PFSK-1 (cell line): ENCODE results near the gene SREBF1.

Experiments
- FOXP2 ChIP-seq: optimal IDR thresholded peaks from 2 replicates; pipeline ENCODE3; 2011; ENCODE audit warnings: borderline replicate concordance, control low read depth, inconsistent platforms; ENCODE audit not compliant: insufficient read depth; ENCODE audit errors: extremely low read length, extremely low read depth
- POLR2AphosphoS5 ChIP-seq: IDR thresholded peaks from 2 replicates; pipeline ENCODE4 v1.6.1; 2012; ENCODE audit warnings: low read depth, mild to moderate bottlenecking, control low read depth, low read length, moderate library complexity
- REST ChIP-seq, 2 experiments: IDR thresholded peaks; 2 replicates each; pipeline versions ENCODE4 v1.6.1 to v1.8.0; 2011 to 2012; ENCODE audit warnings: low read depth in 2 of 2, low read length in 2 of 2, control low read depth in 1 of 2, inconsistent platforms in 1 of 2, mild to moderate bottlenecking in 1 of 2, moderate library complexity in 1 of 2; ENCODE audit not compliant: insufficient read depth in 1 of 2
- SIN3A ChIP-seq: IDR thresholded peaks from 2 replicates; pipeline ENCODE4 v1.6.1; 2012; ENCODE audit warnings: mild to moderate bottlenecking, low read length, moderate library complexity, borderline replicate concordance; ENCODE audit not compliant: insufficient read depth
- TAF1 ChIP-seq: IDR thresholded peaks from 2 replicates; pipeline ENCODE4 v1.6.1; 2012; ENCODE audit warnings: low read length, control low read depth, borderline replicate concordance; ENCODE audit not compliant: insufficient read depth

- TF ChIP-seq REST (IDR thresholded peaks at IDR 0.05; ENCODE audit: insufficient read depth in 1 of 2, low read depth in 2 of 2, low read length in 2 of 2) = no peak; a peak in 1 of 4 replicates
- TF ChIP-seq POLR2AphosphoS5 = no peak
- TF ChIP-seq SIN3A = no peak
- no peak for TF ChIP-seq TAF1
- TF ChIP-seq FOXP2 = peak; percentile 49
Measured at GRCh38 chr17:17859909-17860765, 23.4 kb upstream of the SREBF1 start.
